SU-DHL-6 (cell line): ENCODE measurements around the gene EHMT2.

Experiments
- EZH2phosphoT487 ChIP-seq: fragments of 200-600 bp; sonication (generic), shearing (Covaris generic); conservative IDR thresholded peaks from 2 replicates; pipeline ENCODE4 v1.6.1; 2018; ENCODE audit warnings: mild to moderate bottlenecking, antibody characterized with exemption, low read length, moderate library complexity, mixed read lengths
- TF ChIP-seq, protein P1 (sequence below): fragments of 200-600 bp; sonication (generic); IDR thresholded peaks from one replicate; pipeline ENCODE4 v1.5.1; 2017; ENCODE audit warnings: antibody characterized with exemption, mild to moderate bottlenecking, low read length, moderate library complexity; ENCODE audit not compliant: insufficient read depth, poor library complexity, severe bottlenecking

- TF ChIP-seq, protein P1, sequence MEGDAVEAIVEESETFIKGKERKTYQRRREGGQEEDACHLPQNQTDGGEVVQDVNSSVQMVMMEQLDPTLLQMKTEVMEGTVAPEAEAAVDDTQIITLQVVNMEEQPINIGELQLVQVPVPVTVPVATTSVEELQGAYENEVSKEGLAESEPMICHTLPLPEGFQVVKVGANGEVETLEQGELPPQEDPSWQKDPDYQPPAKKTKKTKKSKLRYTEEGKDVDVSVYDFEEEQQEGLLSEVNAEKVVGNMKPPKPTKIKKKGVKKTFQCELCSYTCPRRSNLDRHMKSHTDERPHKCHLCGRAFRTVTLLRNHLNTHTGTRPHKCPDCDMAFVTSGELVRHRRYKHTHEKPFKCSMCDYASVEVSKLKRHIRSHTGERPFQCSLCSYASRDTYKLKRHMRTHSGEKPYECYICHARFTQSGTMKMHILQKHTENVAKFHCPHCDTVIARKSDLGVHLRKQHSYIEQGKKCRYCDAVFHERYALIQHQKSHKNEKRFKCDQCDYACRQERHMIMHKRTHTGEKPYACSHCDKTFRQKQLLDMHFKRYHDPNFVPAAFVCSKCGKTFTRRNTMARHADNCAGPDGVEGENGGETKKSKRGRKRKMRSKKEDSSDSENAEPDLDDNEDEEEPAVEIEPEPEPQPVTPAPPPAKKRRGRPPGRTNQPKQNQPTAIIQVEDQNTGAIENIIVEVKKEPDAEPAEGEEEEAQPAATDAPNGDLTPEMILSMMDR, result no peak
- no peak for TF ChIP-seq EZH2phosphoT487
These were observed 58.5 kb downstream of the EHMT2 start for GRCh38 chr6:31838968-31839367.
